Gastroesophageal sphincter (tissue), 3 donors: ENCODE results near the gene AGBL1.

ENCODE experiments used
- CTCF ChIP-seq, 4 experiments: fragments of 200-600 bp in 2 of 4; fragments of 450-650 bp in 2 of 4; sonication (generic) in 1 of 4; IDR thresholded peaks; one replicate each; pipeline ENCODE4 v1.5.1; 2017 to 2019; ENCODE audit warnings: antibody characterized with exemption in 4 of 4, mild to moderate bottlenecking in 2 of 4, moderate library complexity in 2 of 4
- EP300 ChIP-seq: sonication (generic); formaldehyde crosslinking; IDR thresholded peaks from one replicate; pipeline ENCODE4 v1.6.1; 2017; ENCODE audit warnings: antibody characterized with exemption, mild to moderate bottlenecking
- POLR2A ChIP-seq, 2 donors: fragments of 450-650 bp; IDR thresholded peaks; one replicate each; pipeline ENCODE4 v1.6.1; 2017; ENCODE audit warnings: antibody characterized with exemption in 2 of 2, mild to moderate bottlenecking in 2 of 2, moderate library complexity in 1 of 2
- POLR2AphosphoS5 ChIP-seq: sonication (generic); formaldehyde crosslinking; IDR thresholded peaks from one replicate; pipeline ENCODE4 v1.6.1; 2017; ENCODE audit warnings: antibody characterized with exemption

GRCh38 chr15:86932456-86932855 is 852.8 kb downstream of the AGBL1 start:
- no peak for TF ChIP-seq CTCF (IDR thresholded peaks at IDR 0.05)
- no peak for TF ChIP-seq POLR2AphosphoS5
- no peak for TF ChIP-seq POLR2A (IDR thresholded peaks at IDR 0.05)
- TF ChIP-seq EP300 = no peak
